Endothelial cell of umbilical vein (primary cell): ENCODE results near the gene SELENOO. TPM values are rescaled to one million over a fixed set of nuclear protein-coding genes. Genes with fewer than 3 reads are reported as not detected.

Experiments
- BruUV-seq: library from RNA; stranded (reverse); fragments of 400-500 nt; replicated peaks from 2 replicates; lab custom pipeline; 2021; lab: Mats Ljungman, UMichigan
- CTCF ChIA-PET: fragments of 300-600, 350-600 bp; sonication (Branson Sonifier 250); formaldehyde crosslinking; loops from one replicate; lab custom pipeline; 2021; ENCODE audit warnings: antibody characterized with exemption, inconsistent platforms; lab: Charles Lee
- POLR2A ChIA-PET: fragments of 300-600, 350-600 bp; sonication (Branson Sonifier 250); formaldehyde crosslinking; loops from one replicate; lab custom pipeline; 2021; ENCODE audit warnings: antibody characterized with exemption, inconsistent platforms; lab: Charles Lee
- DNase-seq: peaks from one replicate; pipeline ENCODE4 v3.0.0-alpha.2; 2011; ENCODE audit warnings: low read depth, low spot score
- FAIRE-seq: peaks from 2 replicates; lab custom pipeline; 2011; peaks lifted over from hg19 to GRCh38; lab: Jason Lieb, UNC
- H2AFZ ChIP-seq: 2 replicates; pipeline ENCODE4 v1.6.0; 2012; ENCODE audit warnings: low read depth, low read length, control low read depth, inconsistent platforms
- H3K27ac ChIP-seq: 2 replicates; pipeline ENCODE4 v1.5.1; 2011; ENCODE audit warnings: low read depth, mild to moderate bottlenecking, control low read depth, low read length, moderate library complexity; ENCODE audit not compliant: insufficient read depth
- H3K27me3 ChIP-seq, 2 experiments: 2 replicates each; pipeline versions ENCODE4 v1.6.0 to v1.6.1; 2011; ENCODE audit warnings: low read length in 2 of 2, mixed read lengths in 1 of 2; ENCODE audit not compliant: control insufficient read depth in 2 of 2, insufficient read depth in 2 of 2
- H3K36me3 ChIP-seq, 2 experiments: 2 replicates in 1 of 2; 3 replicates in 1 of 2; pipeline ENCODE4 v1.5.1; 2011; ENCODE audit warnings: low read length in 2 of 2, mild to moderate bottlenecking in 1 of 2, moderate library complexity in 1 of 2; ENCODE audit not compliant: control insufficient read depth in 2 of 2, insufficient read depth in 2 of 2; ENCODE audit errors: extremely low read depth in 1 of 2
- H3K4me1 ChIP-seq: 3 replicates; pipeline ENCODE4 v1.5.1; 2011; ENCODE audit warnings: mild to moderate bottlenecking, low read length; ENCODE audit not compliant: control insufficient read depth, insufficient read depth; ENCODE audit errors: extremely low read depth
- H3K4me2 ChIP-seq: 2 replicates; pipeline ENCODE4 v1.6.1; 2011; ENCODE audit warnings: low read length, control low read depth, mixed read lengths; ENCODE audit not compliant: insufficient read depth
- H3K4me3 ChIP-seq, 3 experiments: fragments of 200-600 bp in 1 of 3; sonication (generic), shearing (Covaris generic) in 1 of 3; replicated peaks in 1 of 3; 2 replicates each; pipeline ENCODE4 v1.5.1; 2011 to 2016; ENCODE audit warnings: control low read depth in 3 of 3, low read length in 3 of 3, mild to moderate bottlenecking in 2 of 3, inconsistent platforms in 1 of 3, low read depth in 1 of 3, moderate library complexity in 1 of 3; ENCODE audit not compliant: insufficient read depth in 1 of 3
- H3K79me2 ChIP-seq: 2 replicates; pipeline ENCODE4 v1.6.0; 2012; ENCODE audit warnings: low read length, inconsistent platforms; ENCODE audit not compliant: control insufficient read depth, insufficient read depth
- H3K9ac ChIP-seq: replicated peaks from 2 replicates; pipeline ENCODE3; 2011; ENCODE audit warnings: low read length, control low read depth; ENCODE audit not compliant: insufficient read depth; ENCODE audit errors: extremely low read depth
- H3K9me1 ChIP-seq: replicated peaks from 3 replicates; pipeline ENCODE4 v1.6.0; 2011; ENCODE audit warnings: mild to moderate bottlenecking, low read length; ENCODE audit not compliant: control insufficient read depth, insufficient read depth; ENCODE audit errors: extremely low read depth
- H3K9me3 ChIP-seq: replicated peaks from 2 replicates; pipeline ENCODE4 v1.5.1; 2012; ENCODE audit warnings: low read length, inconsistent platforms; ENCODE audit not compliant: control insufficient read depth, insufficient read depth
- H4K20me1 ChIP-seq: replicated peaks from 2 replicates; pipeline ENCODE3; 2011; ENCODE audit warnings: mild to moderate bottlenecking, low read length; ENCODE audit not compliant: control insufficient read depth, insufficient read depth; ENCODE audit errors: extremely low read depth
- CTCF ChIP-seq, 2 donors: IDR thresholded peaks; 1 replicate in 1 of 2; 2 replicates in 1 of 2; pipeline ENCODE4 v1.5.1; 2011; ENCODE audit warnings: low read length in 2 of 2, mild to moderate bottlenecking in 2 of 2, moderate library complexity in 2 of 2, control low read depth in 1 of 2, inconsistent platforms in 1 of 2, low read depth in 1 of 2; ENCODE audit not compliant: insufficient read depth in 1 of 2; ENCODE audit errors: extremely low read depth in 1 of 2
- EZH2 ChIP-seq: IDR thresholded peaks from 2 replicates; pipeline ENCODE4 v1.6.1; 2012; ENCODE audit warnings: borderline replicate concordance, low read depth, mild to moderate bottlenecking, moderate library complexity, low read length, inconsistent platforms; ENCODE audit not compliant: severe bottlenecking
- FOS ChIP-seq: IDR thresholded peaks from 2 replicates; pipeline ENCODE4 v1.6.1; 2011; ENCODE audit warnings: mild to moderate bottlenecking, low read length, moderate library complexity, borderline replicate concordance; ENCODE audit not compliant: insufficient read depth
- GATA2 ChIP-seq: IDR thresholded peaks from 2 replicates; pipeline ENCODE4 v1.7.0; 2011; ENCODE audit warnings: low read depth, mild to moderate bottlenecking, moderate library complexity, mixed read lengths, low read length; ENCODE audit not compliant: insufficient read length, insufficient read depth
- JUN ChIP-seq: IDR thresholded peaks from 2 replicates; pipeline ENCODE4 v1.6.1; 2011; ENCODE audit warnings: borderline replicate concordance, low read depth; ENCODE audit not compliant: insufficient read length, insufficient read depth
- MAX ChIP-seq: IDR thresholded peaks from 2 replicates; pipeline ENCODE4 v1.6.1; 2011; ENCODE audit not compliant: insufficient read depth, insufficient read length
- MYC ChIP-seq: IDR thresholded peaks from one replicate; pipeline ENCODE4 v1.6.1; 2011; ENCODE audit warnings: mild to moderate bottlenecking, low read depth, low read length
- POLR2A ChIP-seq: IDR thresholded peaks from 2 replicates; pipeline ENCODE4 v1.6.1; 2012; ENCODE audit warnings: low read depth, mild to moderate bottlenecking, control low read depth, low read length
- POLR2AphosphoS5 ChIP-seq: IDR thresholded peaks from 2 replicates; pipeline ENCODE4 v1.6.1; 2012; ENCODE audit warnings: low read depth, mild to moderate bottlenecking, control low read depth, low read length, moderate library complexity; ENCODE audit not compliant: insufficient read depth
- dilution Hi-C: fragments of 300-500 bp; cut with MboI; formaldehyde crosslinking; loops from one replicate; pipeline ENCODE4 v1.15.0; 2019; ENCODE audit warnings: low sequenced_read_pairs; ENCODE audit not compliant: extremely low pct_ligation_motif_present
- intact Hi-C: fragments of 100-400 bp; cut with micrococcal nuclease; formaldehyde crosslinking; loops from one replicate; pipeline ENCODE4 v1.10.0; 2022
- polyA plus RNA-seq, 4 experiments: library from polyadenylated mRNA; depleted of rRNA in 3 of 4; stranded (reverse) in 3 of 4; unstranded in 1 of 4; fragments of >200 nt; gene quantifications; 2 replicates each; pipeline versions ENCODE4 v1.2.1 to v1.2.3, GENCODE V29; 2011 to 2012; ENCODE audit warnings: missing spikeins in 1 of 4
- total RNA-seq: library from RNA; stranded (reverse); gene quantifications from 2 replicates; pipeline ENCODE4 v1.2.3, GENCODE V29; 2021

The SELENOO gene
- total and polyA plus RNA-seq, 2 donors (not counting 3 experiments of a cell fraction or from before 2014, with no cell fraction given) = 24.1 to 37.5 TPM

DNA sequence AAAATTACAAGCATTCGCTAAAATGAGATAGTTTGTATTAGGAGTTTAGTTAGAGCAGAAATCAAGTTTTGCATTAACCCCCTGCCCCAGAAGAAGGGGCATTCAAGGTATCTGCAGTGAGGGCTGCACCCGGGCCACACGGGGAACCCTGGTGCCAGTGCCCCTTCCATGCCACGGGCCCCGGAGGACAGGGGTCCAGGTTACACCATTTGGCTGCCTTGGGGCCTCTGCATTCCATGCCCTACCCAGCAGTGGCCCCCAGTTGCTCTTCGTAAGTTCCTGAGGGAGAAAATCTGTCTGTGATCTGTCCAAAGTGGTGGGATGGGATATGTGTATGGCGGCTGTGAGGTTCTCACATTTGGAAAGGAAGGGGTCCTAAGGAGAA, 47.1 kb upstream of the SELENOO start:
- TF ChIP-seq MAX (no peak), FOS (no peak), GATA2 (no peak), EZH2 (no peak), CTCF (IDR thresholded peaks at IDR 0.05; ENCODE audit: extremely low read depth in 1 of 2, insufficient read depth in 1 of 2, low read depth in 1 of 2, low read length in 2 of 2) (no peak), JUN (no peak), MYC (no peak), POLR2AphosphoS5 (no peak), POLR2A (no peak)
- CTCF ChIA-PET = no interaction called here
- BruUV-seq = no TSS peak
- no peaks in the 10 kb centered on the region for H3K9me1 ChIP-seq
- DNase-seq = no peak
- no peak overlapping the region for H3K9ac ChIP-seq
- POLR2A ChIA-PET = no interaction called here
- H3K9me3 ChIP-seq = no peaks in the 10 kb centered on the region
- dilution Hi-C loops = no loop called here
- H3K27ac ChIP-seq = no peak overlapping the region
- intact Hi-C loops = no loop called here
- no peak for FAIRE-seq
- H3K27me3 ChIP-seq = no peaks in the 10 kb centered on the region
- no peak overlapping the region for H2AFZ ChIP-seq
- no peak overlapping the region for H3K4me2 ChIP-seq
- no peaks in the 10 kb centered on the region for H4K20me1 ChIP-seq
- peaks cover 24 to 43% of the 10 kb centered on the region in 2 experiments for H3K36me3 ChIP-seq
- H3K79me2 ChIP-seq = no peaks in the 10 kb centered on the region
- H3K4me3 ChIP-seq = no peak overlapping the region
- H3K4me1 ChIP-seq = no peaks in the 10 kb centered on the region
